ENCODE results near the gene KAZN. TPM values are rescaled to one million over a fixed set of nuclear protein-coding genes. Genes with fewer than 3 reads are reported as not detected.

Gene KAZN
- total and polyA plus RNA-seq, 8 donors = 1.2 to 50.7 (median 6.8) TPM

DNA sequence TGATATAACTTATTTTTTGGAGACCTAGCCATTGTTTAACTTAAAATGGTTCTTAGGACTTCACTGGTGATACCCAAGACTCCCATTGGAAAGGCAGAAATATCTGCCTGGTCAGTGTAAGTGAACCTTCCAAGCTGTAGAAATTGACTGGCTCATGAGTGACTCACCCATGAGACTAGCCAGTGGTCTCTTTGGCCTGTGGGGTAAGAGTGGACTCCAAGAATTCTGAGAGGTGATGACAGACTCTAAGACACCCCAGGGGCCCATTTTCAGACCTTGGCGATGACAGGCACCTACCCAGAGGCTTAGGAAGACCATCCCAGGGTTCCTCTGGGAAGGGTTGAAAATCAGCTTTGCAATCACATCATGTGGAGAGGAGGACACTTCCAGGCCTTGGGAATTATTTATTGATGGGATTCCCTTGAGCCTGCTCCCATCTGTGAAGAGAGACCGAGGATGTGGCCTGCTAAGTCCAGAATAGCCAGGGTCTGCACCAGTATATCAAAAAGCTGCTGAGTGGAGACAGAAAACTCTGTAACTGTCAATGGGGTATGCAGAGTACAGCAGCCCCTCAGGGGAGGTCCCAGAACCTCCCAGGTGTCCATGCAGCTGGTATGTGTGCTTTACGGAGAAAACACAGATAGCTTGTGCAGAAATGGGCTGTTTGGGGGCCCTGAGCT, 78.9 kb downstream of the KAZN start:
- Histone ChIP-seq H3K27me3 (no peaks in the 10 kb centered on the region), H3K4me1 (no peaks in the 10 kb centered on the region), H3K27ac (no peak overlapping the region), H3K36me3 (no peaks in the 10 kb centered on the region), H3K9me3 (peaks cover 0 to 9% (median 0%) of the 10 kb centered on the region in 4 donors), H3K4me3 (no peak overlapping the region)
- DNase-seq = no peak
- WGBS, 5 donors = 82 to 93% (median 90%) methylated on average over 2 to 3 of the region's 3 CpGs
- TF ChIP-seq EP300 (IDR thresholded peaks at IDR 0.05) (no peak), POLR2A (IDR thresholded peaks at IDR 0.05) (no peak), POLR2AphosphoS5 (IDR thresholded peaks at IDR 0.05) (no peak)
- TF ChIP-seq, protein P1, sequence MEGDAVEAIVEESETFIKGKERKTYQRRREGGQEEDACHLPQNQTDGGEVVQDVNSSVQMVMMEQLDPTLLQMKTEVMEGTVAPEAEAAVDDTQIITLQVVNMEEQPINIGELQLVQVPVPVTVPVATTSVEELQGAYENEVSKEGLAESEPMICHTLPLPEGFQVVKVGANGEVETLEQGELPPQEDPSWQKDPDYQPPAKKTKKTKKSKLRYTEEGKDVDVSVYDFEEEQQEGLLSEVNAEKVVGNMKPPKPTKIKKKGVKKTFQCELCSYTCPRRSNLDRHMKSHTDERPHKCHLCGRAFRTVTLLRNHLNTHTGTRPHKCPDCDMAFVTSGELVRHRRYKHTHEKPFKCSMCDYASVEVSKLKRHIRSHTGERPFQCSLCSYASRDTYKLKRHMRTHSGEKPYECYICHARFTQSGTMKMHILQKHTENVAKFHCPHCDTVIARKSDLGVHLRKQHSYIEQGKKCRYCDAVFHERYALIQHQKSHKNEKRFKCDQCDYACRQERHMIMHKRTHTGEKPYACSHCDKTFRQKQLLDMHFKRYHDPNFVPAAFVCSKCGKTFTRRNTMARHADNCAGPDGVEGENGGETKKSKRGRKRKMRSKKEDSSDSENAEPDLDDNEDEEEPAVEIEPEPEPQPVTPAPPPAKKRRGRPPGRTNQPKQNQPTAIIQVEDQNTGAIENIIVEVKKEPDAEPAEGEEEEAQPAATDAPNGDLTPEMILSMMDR (IDR thresholded peaks at IDR 0.05) = no peak
- intact Hi-C loops (cut with DNase I; ENCODE audit: low total_unique reads) = no loop called here

DNA sequence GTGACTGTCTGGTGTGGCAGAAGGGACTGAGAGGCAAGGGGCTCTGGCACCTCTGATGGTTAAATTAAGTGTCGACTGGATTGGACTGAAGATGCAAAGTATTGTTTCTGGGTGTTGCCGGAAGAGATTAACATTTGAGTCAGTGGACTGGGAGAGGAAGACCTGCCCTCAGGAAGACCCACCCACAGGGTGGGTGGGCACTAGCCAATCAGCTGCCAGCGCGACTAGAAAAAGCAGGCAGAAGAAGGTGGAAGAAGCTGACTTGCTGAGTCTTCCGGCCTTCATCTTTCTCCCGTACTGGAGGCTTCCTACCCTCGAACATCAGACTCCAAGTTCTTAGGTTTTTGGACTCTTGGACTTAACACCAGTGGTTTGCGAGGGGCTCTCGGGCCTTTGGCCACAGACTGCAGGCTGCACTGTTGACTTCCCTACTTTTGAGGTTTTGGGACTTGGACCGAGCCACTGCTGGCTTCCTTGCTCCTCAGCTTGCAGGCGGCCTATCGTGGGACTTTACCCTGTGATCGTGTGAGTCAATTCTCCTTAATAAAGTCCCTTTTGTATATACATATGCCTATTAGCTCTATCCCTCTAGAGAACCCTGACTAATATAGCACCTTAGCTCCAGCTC, 79.6 kb downstream of the KAZN start:
- 69 to 82% (median 78%) methylated on average over 13 of the region's 13 CpGs for WGBS, 5 donors

DNA sequence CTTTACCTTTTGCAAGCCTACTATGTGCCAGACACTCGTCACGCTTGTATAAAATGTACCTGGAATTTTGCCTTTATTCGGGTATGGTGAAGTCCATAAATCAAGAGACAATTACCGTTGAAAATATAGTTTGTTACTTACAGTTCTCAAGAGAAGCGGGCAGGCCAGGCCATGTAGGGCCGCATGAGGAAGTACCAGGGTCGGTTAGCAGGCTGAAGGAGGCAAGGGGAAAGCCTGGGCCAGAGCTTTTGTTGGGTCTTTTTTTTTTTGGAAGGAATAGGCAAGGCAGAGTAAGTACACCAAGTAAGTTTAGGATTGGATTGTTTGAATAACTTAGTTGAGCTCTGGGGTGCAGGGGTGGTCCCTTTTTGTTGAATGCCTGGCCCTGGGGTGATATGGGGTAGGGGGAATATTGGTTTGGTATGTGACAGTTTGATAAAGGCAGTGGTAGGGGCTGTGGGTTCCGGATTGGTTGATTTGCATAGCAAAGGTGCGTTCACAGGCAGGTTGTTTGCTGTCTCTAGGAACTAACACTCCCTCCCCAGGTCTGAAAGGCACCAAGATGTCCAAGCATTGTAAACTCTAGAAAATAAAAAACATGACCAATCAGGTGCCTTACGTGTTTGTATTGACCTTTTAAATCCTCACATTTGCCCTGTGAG, 80.7 kb downstream of the KAZN start:
- 66 to 76% (median 69%) methylated on average over 10 of the region's 10 CpGs for WGBS, 5 donors
- Histone ChIP-seq H3K27me3 (peaks cover 0 to 2% (median 2%) of the 10 kb centered on the region in 3 donors), H3K4me1 (no peaks in the 10 kb centered on the region), H3K27ac (no peak overlapping the region), H3K36me3 (no peaks in the 10 kb centered on the region), H3K4me3 (no peak overlapping the region), H3K9me3 (peaks cover 0 to 11% (median under 1%) of the 10 kb centered on the region in 4 donors)
- intact Hi-C loops (cut with DNase I; ENCODE audit: low total_unique reads) = no loop called here
- TF ChIP-seq EP300 (IDR thresholded peaks at IDR 0.05) (no peak), POLR2AphosphoS5 (IDR thresholded peaks at IDR 0.05) (no peak), POLR2A (IDR thresholded peaks at IDR 0.05) (no peak)
- TF ChIP-seq, protein P1 (IDR thresholded peaks at IDR 0.05) = no peak
- no peak for DNase-seq

More for the DNA sequence above, 79.6 kb downstream of the KAZN start:
- Histone ChIP-seq H3K4me3 (no peak overlapping the region), H3K27ac (no peak overlapping the region), H3K36me3 (no peaks in the 10 kb centered on the region), H3K4me1 (no peaks in the 10 kb centered on the region), H3K9me3 (peaks cover 0 to 9% (median 0%) of the 10 kb centered on the region in 4 donors), H3K27me3 (no peaks in the 10 kb centered on the region)
- TF ChIP-seq EP300 (IDR thresholded peaks at IDR 0.05) = no peak
- TF ChIP-seq POLR2A (IDR thresholded peaks at IDR 0.05) = no peak
- no peak for DNase-seq
- intact Hi-C loops (cut with DNase I; ENCODE audit: low total_unique reads) = no loop called here

DNA sequence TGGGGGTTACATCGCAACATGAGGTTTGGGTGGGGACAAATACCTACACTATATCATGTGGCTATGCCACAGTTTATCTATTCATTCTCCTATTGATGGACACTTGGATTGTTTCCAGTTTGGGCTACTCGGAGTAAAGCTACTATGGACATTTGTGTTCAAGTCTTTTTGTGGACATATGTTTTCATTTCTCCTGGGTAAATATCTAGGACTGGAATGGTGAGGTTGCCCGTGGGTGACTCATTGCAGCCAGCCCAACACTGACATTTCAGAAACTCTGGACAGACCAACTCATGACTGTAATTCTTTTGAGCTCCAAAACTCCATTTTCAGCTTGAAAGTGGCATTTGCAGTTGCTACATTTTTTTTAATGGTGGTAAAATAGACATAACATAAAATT, 82.7 kb downstream of the KAZN start:
- peaks cover 0 to 7% (median 7%) of the 10 kb centered on the region in 3 donors for H3K27me3 ChIP-seq
- no peak overlapping the region for H3K27ac ChIP-seq
- WGBS, 5 donors = 42 to 61% (median 53%) methylated on average over 3 of the region's 3 CpGs
- no peak for DNase-seq
- H3K4me1 ChIP-seq = no peaks in the 10 kb centered on the region
- intact Hi-C loops (cut with DNase I; ENCODE audit: low total_unique reads) = no loop called here
- peaks cover 0 to 21% (median 11%) of the 10 kb centered on the region in 4 donors for H3K9me3 ChIP-seq
- H3K36me3 ChIP-seq = no peaks in the 10 kb centered on the region
- H3K4me3 ChIP-seq = no peak overlapping the region
- no peak for TF ChIP-seq POLR2AphosphoS5 (IDR thresholded peaks at IDR 0.05)
- TF ChIP-seq, protein P1 (IDR thresholded peaks at IDR 0.05) = no peak
- no peak for TF ChIP-seq POLR2A (IDR thresholded peaks at IDR 0.05)
- no peak for TF ChIP-seq EP300 (IDR thresholded peaks at IDR 0.05)
